NCI-H2081 (cell line): ENCODE results near the gene PHOX2A.
"Not testable (repeated sequence)": the region's sequence is repeated elsewhere in the genome, so short reads cannot be mapped to it uniquely, and the experiment has no call there.

Experiments
- DNase-seq, 2 experiments: peaks; one replicate each; lab custom pipeline; 2025; lab: John Stamatoyannopoulos, UW

Gene PHOX2A

GRCh38 chr11:72244060-72244360 lies at the start of gene PHOX2A:
TSS of gene PHOX2A (minus strand) at chr11:72244176. CDS start at chr11:72244004, 172 bp downstream.
- no peak for DNase-seq

GRCh38 chr11:72293391-72293790 lies 49.4 kb upstream of the PHOX2A start:
- no peak for DNase-seq

- no peak for DNase-seq
These were observed 48.3 kb upstream of the PHOX2A start for GRCh38 chr11:72292106-72292785.

- not testable (repeated sequence) for DNase-seq
These were observed 46.8 kb upstream of the PHOX2A start for GRCh38 chr11:72290741-72291140.

GRCh38 chr11:72287293-72287692 lies 43.3 kb upstream of the PHOX2A start:
- no peak for DNase-seq

GRCh38 chr11:72283947-72284346 lies 40.0 kb upstream of the PHOX2A start:
- DNase-seq = no peak

- no peak for DNase-seq
These were observed 36.8 kb upstream of the PHOX2A start for GRCh38 chr11:72280726-72281315.

- DNase-seq = no peak
These were observed 36.1 kb upstream of the PHOX2A start for GRCh38 chr11:72280037-72280436.

GRCh38 chr11:72278905-72279304 lies 34.9 kb upstream of the PHOX2A start:
- DNase-seq = no peak

- DNase-seq = no peak
These were observed 30.5 kb upstream of the PHOX2A start for GRCh38 chr11:72274435-72274834.

GRCh38 chr11:72271980-72272379 lies 28.0 kb upstream of the PHOX2A start:
- no peak for DNase-seq

GRCh38 chr11:72267956-72268617 lies 24.1 kb upstream of the PHOX2A start:
- DNase-seq = no peak

- not testable (repeated sequence) for DNase-seq
These were observed 23.0 kb upstream of the PHOX2A start for GRCh38 chr11:72266960-72267359.

GRCh38 chr11:72265951-72266350 lies 22.0 kb upstream of the PHOX2A start:
- peak in 1 of 2 experiments; percentile 14 for DNase-seq

- no peak for DNase-seq
These were observed 19.4 kb upstream of the PHOX2A start for GRCh38 chr11:72263361-72263760.

GRCh38 chr11:72260574-72260973 lies 16.6 kb upstream of the PHOX2A start:
- DNase-seq = no peak

GRCh38 chr11:72259490-72259889 lies 15.5 kb upstream of the PHOX2A start:
- no peak for DNase-seq

GRCh38 chr11:72257570-72257969 lies 13.6 kb upstream of the PHOX2A start:
- no peak for DNase-seq

- no peak for DNase-seq
These were observed 10.5 kb upstream of the PHOX2A start for GRCh38 chr11:72254299-72254993.

GRCh38 chr11:72253392-72253791 lies 9.4 kb upstream of the PHOX2A start:
- DNase-seq = no peak

GRCh38 chr11:72251614-72252013 lies 7.6 kb upstream of the PHOX2A start:
- DNase-seq = no peak

- DNase-seq = no peak
These were observed 6.9 kb upstream of the PHOX2A start for GRCh38 chr11:72250661-72251464.
